ENCODE measurements around the gene SAMD4B. TPM values are rescaled to one million over a fixed set of nuclear protein-coding genes. Genes with fewer than 3 reads are reported as not detected.

The SAMD4B gene
- total RNA-seq, 1 donor from 2014 or later: 123 TPM

DNA sequence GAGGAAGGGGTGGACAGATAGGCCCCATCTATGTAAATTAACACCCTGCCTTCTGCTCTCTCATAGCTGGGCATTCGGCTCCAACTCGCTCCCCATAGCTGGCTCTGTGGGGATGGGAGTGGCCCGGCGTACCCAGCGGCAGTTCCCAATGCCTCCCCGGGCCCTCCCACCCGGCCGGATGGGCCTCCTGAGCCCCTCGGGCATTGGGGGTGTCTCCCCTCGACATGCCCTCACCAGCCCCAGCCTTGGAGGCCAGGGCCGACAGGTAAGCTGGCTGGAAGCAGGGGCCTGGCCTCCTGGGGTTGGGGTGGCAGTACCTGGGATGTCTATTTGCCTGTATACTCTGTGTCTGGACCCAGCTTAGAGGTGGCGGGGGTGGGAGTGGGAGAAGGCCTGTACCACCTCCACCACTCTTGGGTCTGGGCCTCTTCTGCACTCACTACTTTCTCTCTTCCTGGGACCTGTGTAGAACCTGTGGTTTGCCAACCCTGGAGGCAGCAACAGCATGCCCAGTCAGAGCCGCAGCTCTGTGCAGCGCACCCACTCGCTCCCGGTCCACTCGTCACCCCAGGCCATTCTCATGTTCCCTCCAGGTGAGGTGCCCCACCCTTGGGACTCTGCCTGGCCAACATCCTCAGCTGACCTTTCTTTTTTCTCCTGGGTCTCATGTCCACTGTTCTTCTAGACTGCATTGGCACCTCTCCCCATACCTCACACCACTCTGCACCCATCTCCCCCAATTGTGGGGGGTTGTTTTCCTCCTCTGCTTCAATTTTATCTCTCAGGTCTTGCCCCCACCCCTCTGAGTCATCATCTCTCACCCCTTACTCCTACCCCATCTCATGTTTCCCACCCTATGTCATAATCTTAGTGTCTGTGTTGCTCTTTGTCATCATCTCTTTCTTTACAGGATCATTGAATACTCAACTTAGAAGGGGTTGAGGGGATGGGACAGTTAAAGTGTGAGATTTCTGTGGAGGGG, 38.6 kb downstream of the SAMD4B start:
- Histone ChIP-seq H3K4me3 (ENCODE audit: low read depth, low read length) (no peak overlapping the region), H3K36me3 (ENCODE audit: control insufficient read depth, insufficient read depth, low read length) (peaks cover 1% of the 10 kb centered on the region), H3K27me3 (ENCODE audit: control insufficient read depth, insufficient read depth, low read length) (no peaks in the 10 kb centered on the region)
- no peak for DNase-seq (ENCODE audit: low read depth)
- TF ChIP-seq CTCF (IDR thresholded peaks at IDR 0.05; ENCODE audit: insufficient read depth, low read length, poor library complexity, severe bottlenecking): no peak

DNA sequence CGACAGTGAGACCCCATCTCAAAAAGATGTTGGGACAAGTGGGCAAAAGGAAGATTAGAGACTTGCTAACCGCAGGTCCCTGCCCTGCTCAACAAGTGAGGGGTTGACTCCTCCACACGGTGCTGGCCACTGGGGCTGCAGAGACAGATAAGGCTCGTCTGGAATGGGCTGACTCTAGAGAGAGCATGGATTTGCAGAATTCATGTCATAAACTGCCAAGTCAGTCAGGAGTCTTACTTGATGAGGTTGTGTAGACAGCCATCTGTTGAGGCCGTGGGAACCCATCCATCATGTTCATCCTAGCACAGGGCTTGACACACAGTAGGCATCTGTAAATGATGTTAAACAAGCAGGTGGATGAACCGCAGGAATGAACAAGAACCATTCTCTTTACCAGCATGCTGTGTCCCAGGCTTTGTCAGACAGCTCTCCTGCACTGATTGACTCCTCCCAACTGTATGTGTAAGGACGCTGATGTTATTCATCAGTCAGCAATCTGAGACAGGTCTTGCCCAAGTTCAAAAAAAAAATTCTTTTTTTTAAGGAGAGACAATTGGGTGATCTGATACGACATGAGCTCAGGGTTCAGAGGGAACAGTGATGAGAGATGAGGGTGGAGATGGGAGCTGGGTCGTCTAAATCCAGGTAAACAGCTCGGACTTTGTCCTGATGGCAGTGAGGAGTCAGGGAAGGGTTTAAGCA, 39.8 kb downstream of the SAMD4B start:
- Histone ChIP-seq H3K27me3 (ENCODE audit: control insufficient read depth, insufficient read depth, low read length) (no peaks in the 10 kb centered on the region), H3K36me3 (ENCODE audit: control insufficient read depth, insufficient read depth, low read length) (peaks cover 3% of the 10 kb centered on the region), H3K4me3 (ENCODE audit: low read depth, low read length) (no peak overlapping the region)
- DNase-seq (ENCODE audit: low read depth): no peak
- no peak for TF ChIP-seq CTCF (IDR thresholded peaks at IDR 0.05; ENCODE audit: insufficient read depth, low read length, poor library complexity, severe bottlenecking)

DNA sequence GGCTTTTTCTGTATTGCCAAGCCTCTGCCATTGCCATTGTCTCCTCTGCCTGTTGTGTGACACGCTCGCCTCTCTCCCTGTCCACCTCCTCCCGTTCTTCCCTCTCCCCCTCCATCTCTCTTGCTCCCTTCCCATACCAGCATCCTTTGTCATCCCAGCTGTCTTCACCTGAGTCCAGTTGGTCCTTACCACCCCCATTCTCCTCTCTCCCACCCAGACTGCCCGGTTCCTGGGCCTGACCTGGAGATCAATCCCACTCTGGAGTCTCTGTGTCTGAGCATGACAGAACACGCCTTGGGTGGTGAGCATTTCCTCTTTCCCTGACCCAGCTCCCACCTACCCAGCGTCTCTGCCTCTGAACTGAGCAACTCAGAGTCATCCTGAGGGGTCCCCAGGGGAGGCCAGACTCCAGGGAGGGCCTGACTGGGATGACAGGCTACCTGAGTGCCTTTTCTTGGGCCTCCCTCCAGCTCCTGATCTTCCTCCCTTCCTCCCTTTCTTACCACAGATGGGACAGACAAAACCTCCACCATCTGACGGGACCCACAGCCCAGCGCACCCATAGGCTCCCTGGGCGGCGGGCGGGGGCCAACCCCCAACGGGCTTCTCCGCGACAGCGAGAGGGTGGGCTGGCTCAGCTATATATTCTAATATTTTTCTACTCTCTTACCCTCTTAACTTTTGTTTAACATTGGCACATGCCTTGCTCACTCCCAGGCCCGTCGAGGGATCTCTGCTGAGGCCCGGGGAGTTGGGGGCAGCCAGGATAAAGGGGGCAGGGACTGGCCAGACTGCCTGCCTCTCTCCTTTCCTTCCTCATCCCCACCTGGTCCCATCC, 41.0 kb downstream of the SAMD4B start:
- Histone ChIP-seq H3K4me3 (ENCODE audit: low read depth, low read length) (no peak overlapping the region), H3K36me3 (ENCODE audit: control insufficient read depth, insufficient read depth, low read length) (peaks cover 3% of the 10 kb centered on the region), H3K27me3 (ENCODE audit: control insufficient read depth, insufficient read depth, low read length) (no peaks in the 10 kb centered on the region)
- TF ChIP-seq CTCF (IDR thresholded peaks at IDR 0.05; ENCODE audit: insufficient read depth, low read length, poor library complexity, severe bottlenecking): no peak
- DNase-seq (ENCODE audit: low read depth): no peak

DNA sequence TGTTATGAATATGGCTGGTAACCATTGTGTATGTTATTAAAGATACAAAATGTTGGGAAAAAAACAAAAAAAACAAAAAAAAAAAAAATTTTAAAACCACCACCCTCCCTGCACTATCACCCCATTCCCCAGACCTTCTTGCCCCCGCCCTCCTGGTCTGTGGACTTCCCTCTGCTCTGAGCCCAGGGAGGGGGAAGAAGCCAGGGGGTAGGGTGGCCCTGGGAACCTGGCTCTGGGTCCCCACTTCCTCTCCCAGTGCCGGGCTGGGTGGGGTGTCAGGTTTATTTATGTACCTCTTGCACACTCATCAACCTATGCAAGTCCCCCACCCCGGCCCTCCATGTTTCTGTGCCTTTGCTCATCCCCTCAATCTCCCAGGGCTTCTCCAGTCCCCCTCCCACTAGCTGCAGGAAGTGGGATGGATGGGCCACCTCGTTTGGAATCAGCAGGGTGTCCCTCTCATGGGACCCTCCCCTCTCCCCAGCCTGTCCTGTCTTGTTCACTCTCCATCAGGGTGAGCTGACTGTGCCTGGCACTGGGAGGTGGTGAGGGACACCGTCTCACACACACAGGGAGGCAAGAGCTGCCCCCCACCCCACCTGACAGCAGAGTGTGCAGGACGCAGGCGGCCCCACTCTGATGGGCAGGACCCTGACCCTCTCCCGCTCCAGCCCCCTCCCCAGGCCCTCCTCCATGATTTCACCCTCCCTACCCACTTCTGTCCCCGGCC, 42.8 kb downstream of the SAMD4B start:
- no peak for TF ChIP-seq CTCF (IDR thresholded peaks at IDR 0.05; ENCODE audit: insufficient read depth, low read length, poor library complexity, severe bottlenecking)
- H3K36me3 ChIP-seq (ENCODE audit: control insufficient read depth, insufficient read depth, low read length): peaks cover 3% of the 10 kb centered on the region
- DNase-seq (ENCODE audit: low read depth): no peak
- H3K27me3 ChIP-seq (ENCODE audit: control insufficient read depth, insufficient read depth, low read length): no peaks in the 10 kb centered on the region
- H3K4me3 ChIP-seq (ENCODE audit: low read depth, low read length): no peak overlapping the region

Data from kidney epithelial cell (primary cell).